ELF-1 (cell line): ENCODE measurements around the gene ZSCAN20.
A peak's percentile ranks its signal among the peaks of the same experiment; 100 is the strongest.

Source experiments
- DNase-seq: peaks from one replicate; pipeline ENCODE4 v3.0.0-alpha.2; 2016; ENCODE audit warnings: low read depth, low spot score

The ZSCAN20 gene

DNA sequence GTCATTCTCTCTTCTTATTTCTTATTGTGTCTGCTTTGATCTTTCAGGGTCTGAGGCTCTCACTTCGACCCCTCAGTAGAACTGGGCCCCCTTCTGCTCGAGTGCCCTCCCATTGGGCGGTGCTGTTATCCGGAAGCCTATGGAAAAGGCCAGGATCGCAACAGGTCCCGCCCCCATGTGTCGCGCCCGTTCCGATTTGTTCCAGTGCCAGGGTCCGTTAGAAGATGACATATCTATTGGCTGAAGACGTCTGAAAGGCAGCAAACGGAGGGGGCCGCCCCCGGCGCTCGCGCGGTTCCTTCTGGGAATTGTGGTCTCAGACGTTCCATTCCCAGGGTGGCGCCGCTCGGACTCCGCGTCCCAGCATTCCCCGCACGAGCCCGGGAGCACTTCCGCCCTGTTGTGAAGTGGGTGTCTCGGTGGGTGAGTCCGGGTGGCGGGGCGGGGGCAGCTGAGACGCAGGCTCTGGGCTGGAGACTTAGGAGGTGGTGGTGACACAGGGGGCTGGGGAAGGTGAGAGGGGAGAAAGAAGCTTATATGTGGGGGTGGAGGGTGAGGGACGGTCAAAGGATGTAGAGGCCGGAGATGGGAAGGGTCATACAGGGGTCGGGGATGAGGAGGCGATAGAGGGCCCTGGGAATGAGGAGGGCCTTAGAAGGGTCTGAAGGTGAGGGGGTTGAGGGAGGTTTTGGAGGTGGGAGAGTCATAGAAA, at the start of gene ZSCAN20:
TSS of gene ZSCAN20 (plus strand) at position 377 of the 712 bp plus-strand sequence. CDS start 6,644 bp downstream, outside the sequence.
- DNase-seq, result peak; percentile 99

DNA sequence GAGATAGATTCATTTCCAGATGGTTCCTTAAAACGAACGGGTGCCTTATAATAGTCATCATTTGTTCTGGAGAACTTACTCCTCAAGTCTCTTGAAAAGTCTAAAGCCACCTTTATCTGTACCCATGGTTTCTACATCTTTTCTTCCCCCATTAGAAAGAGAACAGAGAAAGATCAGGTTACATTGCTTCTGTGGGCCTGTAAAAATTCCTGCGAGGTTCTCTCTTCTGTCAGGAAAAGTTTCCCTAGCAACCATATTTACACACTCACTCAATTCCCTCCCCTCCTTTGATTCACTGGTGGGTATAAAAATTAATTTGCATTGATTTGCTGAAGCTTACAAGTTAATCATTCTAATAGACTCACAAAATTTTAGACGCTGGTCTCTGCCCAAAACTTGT, 48.2 kb upstream of the ZSCAN20 start:
- no peak for DNase-seq

DNA sequence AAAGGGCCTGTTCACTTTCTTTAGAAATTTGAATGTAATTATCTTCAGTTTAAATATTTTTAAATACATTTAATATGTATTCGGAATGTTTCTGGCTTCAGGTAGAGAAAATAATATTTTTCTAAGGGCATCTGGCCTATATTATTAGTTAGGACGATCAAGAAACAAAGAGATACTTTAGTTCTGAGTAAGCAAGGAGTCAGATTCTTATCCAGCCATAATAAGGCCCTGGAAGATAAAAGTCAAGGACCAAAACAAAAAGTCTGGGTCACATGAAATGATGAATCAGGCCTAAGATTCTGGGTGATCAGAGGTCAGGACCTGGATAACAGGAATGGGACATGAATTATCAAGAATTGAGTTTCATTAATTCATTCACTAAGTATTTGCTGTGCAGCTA, 47.8 kb upstream of the ZSCAN20 start:
- DNase-seq, result no peak

DNA sequence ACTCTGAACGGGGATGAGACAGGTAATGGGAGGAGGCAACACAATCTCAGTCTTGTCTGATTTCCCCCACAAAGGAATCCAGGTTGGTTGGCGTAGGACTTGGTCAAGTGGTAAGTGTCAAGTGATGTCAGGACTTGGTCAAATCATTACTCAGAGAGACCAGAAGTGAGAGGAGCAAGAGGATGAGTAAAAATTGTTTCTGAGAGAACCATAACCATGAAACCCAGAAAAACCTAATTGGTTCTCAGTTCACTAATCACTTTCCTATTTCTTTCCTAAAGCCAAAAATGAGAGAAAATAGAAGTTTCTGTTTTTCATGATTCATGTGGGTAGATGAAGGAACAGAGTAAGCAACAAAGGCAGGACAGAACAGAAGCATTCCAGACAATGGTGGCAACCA, 46.5 kb upstream of the ZSCAN20 start:
- DNase-seq, result no peak

DNA sequence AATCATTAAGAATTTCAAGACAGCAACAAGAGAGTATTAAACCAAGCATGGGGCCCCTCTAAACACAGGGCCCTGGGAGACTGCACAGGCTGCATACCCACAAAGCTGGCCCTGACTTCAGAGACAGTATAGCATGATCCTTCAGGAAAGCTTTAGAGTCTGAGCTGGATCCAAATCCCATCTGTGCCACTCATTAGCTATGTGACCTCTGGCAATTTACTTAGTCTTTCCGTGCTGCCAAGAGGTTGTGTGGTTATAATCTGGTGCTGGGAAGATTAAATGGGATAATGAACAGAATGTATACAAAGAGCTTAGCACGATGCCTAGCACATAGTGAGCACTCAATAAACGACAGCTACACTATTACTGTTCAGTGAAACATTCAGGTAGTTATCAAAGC, 45.5 kb upstream of the ZSCAN20 start:
- no peak for DNase-seq

DNA sequence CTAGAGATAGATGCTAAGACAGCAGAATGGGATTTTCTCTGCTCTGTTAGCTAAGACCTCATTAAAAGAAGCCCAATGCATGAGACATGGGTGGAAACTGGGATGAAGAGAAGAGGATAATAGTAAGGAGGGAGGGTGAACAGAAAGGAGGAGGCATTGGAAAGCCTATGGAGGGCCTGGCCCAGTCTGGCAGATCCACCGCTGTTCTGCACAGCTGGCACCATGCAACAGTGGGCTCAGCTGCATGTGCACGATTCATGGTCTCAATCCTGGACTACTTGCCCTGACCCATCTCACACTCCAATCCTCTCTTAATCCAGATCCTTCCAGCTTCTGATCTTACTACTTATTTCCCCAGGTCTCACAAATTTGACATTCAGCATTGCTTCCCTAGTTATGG, 43.8 kb upstream of the ZSCAN20 start:
- DNase-seq, result no peak

DNA sequence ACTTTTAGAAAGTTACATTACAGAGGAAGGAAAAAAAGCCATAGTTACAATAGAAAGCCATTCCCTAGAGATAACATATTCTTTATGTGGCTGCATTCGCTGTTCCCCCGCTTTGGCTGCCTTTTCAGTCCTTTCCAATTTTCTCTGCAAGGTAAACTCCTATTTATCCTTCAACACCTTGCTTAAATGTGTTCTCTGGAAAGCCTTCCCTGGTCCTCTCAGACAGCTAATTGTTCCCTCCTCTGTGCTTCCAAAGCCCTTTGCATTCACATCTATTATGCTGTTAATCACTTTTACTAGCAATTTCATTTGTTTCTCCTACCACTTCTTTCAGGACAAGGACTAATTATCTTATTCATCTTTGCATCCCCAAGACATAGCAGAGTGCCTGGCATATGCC, 43.1 kb upstream of the ZSCAN20 start:
- no peak for DNase-seq

DNA sequence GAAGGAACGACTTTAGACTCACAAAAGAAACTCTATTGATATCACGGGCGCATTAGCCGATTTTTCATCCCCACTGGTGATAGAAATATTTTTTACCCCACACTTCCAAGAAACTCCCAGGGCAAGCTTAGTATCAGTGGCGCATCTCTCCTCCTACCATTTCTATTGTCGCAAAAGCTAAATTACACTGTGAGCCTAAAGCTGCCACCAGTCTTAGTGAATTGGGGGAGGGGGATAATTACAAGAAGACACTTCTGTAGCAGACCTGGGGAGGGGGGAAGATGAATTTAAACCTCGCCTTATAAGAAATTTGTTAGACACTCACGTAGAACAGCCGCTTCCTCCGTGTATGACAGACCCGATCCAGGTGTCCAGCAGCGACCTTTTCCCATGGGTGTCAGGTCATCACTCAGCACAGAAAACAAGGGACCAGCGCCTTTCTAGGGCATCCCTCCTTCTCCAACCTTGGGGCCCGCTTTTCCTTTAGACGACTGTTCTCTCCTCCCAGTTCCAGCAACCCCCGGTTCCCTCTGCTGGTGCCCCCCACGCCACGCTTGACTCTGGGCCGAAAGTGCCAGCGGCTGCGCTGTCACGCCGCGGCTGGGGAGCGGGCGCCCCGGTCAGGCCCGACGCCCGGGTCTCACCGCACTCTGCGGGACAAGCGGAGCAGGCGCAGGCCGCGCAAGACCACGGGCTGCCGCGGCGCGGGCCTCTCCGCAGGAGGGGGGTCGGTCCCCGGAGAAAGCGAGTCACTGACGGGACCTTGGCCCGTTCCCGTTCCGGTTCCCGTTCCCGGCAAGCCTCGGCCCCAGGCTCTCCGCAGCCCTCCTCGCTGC, 42.4 kb upstream of the ZSCAN20 start:
- DNase-seq, result peak; percentile 23

DNA sequence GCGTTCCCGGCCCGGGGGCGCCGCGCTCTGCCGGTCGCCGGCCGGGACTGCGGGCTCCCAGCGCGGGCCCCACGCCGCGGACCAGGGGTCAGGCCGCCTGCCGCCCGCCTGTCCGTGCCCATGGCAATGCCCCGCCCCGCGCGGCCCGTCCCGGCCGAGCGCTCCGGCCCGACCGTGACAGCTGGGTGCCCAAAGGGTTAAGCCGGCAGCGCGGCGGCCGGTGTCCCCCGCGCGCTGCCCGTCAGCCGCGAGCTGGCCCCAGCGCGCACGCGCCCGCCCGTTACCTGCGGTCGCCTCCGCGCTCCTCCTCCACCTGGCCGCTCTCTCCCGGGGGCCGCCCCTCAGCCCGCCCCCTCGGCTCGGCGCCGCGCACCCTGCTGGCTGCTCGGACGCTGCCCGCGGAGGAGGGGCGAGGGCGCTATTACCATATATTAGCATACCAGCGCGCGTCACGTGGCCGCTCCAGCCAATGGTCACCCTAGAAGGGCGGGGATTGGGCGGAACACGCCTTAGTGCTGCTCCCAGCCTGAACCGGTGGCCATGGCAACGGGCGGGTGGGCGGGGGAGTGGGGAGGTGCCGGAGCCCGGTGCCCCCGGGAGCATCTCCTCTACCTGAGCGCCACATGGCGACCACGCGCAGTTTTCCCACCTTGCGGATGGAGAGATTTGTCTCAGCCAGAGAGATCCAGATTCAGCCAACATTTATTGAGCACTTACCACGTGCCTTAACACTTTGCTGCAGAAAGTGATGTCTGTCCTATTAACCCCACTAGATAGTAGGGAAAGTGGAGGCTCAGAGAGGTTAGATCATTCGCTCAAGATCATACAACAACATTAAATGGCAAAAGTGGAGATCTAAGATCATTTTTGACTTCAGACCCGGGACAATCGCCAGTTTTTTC, 41.5 kb upstream of the ZSCAN20 start, which contains the start of gene PHC2:
TSS of gene PHC2 (minus strand) at position 404 of the 902 bp plus-strand sequence. CDS start 55,556 bp downstream, outside the sequence.
- DNase-seq, result peak; percentile 99

DNA sequence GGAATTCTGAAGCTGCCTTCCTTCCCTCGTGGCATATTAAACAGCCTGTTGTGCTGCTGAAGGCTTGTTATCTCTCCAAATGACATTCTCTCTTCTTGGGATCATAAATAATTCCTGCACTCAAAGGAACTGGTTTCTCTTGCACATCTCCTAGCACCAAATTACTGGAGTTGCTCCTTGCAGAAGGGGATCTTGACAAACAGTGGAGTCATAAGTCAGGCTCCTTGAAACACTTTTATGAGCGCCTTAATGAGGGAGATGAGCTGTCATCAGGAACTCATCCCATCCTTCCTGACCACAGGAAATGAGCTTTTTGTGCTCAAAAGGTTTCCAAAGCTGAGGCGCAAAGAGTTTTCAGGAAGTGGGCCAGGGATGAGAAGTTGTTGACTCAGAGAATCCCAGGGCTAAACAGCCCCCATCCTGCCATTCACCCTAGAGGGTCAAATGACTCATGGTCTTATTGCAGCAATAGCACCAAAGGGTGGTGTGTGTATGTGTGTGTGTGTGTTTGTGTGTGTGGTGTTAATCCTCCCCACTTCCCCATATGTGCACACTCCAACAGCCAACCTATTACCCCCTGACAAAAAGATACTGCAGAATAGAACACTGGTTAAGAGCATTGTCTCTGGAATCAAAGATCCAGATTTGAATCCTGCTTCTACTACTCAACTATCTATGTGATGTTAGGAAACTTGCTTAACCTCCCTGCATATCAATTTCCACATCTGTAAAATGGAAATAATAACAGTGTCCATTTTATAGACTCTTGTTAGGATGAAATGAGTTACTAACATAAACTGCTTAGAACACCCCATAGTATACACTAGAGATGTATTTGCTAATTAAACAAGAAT, 38.7 kb upstream of the ZSCAN20 start:
- peak; percentile 72 for DNase-seq

DNA sequence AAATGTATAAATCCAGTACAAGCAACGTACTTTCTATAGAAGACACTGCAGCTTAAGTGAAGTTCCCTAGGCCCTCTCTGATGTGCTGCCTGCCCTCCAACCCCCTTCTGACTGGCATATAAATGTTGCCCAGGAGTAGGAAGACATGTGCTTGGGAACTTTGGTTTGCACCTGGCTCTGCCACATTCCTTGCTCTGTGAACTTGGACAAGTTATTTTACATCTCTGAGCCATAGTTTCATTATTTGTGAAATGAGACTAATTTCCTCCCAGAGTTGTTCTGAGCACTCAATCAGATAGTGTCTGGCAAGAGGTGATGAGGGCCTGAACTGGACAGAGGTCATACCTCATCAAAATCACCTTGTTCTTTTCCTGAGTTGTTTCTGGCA, 38.1 kb upstream of the ZSCAN20 start:
- DNase-seq, result no peak

DNA sequence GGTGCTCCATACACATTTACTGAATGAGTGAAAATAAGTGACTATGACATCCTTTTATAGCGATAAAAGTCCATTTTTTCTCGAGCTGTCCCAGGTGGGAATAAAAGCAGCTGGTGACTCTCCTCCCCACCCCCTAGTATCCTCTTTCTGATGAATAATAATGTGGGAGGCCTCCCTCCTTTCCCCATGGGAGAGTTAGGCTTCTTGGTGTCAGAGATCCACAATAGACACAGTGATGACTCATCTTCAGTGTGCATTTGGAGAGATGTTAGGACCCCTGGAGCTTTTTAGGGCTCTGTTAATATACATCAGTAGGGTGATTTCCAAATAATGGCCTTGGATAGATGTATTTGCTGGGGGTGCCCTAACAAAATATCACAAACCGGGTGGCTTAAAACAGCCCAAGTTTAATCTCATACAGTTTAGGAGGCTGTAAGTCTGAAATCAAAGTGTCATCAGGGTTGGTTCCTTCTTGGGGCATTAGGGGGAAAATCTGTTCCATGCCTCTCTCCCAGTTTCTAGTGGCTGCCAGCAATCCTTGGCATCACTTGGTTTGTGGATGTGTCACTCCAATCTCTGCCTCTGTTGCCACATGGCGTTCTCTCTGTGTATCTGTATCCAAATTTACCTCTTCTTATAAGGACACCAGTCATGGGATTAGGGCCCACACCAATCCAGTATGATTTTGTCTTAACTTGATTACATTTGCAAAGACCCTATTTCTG, 37.2 kb upstream of the ZSCAN20 start:
- no peak for DNase-seq

DNA sequence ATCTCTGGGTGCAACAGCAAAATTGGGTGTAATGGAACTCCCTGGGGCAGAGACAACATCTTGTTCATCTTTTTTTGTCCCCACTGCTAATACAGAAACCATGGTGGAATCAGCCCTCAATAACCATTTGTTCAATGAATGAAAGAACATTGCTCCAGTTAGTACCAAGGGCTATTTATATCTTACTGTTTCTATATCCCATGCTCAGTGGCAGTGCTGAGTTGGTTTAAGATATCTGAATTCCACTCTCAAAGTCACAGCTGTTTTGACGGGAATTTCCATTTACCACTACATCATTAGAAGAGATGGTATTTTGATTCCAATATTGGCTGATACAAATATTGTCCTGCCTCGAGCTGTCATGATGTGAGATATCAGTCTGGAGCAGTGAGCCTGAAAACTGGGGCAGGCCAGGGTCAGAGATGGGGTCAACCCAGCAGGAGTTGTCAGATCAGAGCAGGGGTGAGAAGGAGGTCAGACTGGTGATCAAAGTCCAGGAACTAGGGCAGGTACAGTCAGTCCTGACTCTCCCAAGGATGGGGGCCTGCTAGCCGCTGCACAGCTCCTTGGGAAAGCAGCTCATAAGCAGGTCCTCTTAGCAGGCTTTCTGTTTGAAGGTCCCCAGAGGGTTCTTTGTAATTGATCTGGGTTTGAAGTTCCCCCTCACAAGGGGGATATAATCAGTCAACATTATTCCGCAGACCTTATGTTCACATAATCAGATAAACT, 35.7 kb upstream of the ZSCAN20 start:
- no peak for DNase-seq

DNA sequence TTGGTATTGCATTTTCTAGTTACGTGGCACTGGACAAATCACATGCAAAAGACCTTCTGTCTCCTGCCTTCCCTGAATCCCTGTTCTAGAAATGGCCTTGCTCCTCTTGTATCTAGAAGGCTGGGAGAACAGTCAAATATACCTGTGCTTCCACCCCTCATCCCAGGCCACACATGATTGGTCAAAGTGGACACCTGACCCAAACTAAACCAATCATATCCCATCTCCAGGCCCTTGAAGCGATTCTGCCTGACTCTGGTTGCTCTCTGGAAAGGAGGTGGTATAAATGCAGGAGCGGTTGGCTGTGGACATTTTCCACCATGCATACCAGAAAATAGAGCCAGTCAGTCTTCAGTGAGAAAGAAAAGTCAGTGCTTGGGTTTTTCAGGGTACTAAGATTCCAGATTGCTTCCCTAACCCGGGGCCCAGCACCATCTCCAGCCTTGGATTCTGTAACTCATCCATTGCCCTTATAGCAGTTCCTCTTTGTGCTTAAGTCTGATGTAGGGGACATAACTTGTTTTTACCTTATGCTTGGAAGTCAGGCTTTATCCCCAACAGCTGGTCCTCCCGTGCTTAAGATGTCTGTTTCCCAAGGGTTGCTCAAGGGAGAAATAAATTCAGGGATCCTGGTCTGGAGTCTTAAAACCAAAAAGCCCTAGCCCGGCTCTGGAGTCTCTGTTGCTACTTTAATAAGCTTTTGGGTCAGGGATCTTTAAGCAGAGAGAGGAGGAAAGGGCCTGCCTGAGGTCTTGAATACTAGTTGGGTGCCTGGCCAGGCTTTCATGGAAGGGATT, 33.9 kb upstream of the ZSCAN20 start:
- no peak for DNase-seq

DNA sequence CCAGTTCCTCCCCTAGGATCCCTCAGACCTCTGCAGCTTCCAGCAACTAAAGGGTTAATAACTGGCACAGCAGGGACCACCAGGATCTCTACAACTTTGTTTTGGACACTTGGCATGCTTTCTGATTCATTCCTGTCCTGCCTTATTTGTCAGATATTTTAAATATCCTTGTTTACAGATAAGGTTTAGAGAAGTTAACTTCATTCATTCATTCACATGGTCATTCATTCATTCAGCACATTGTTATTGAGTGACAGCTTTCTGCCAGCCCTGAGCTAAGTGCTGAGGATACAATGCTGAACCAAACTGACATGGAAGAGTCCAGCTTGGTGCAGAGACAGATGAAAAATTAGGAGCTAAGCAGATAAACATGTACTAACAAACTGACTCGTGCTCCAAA, 32.8 kb upstream of the ZSCAN20 start:
- no peak for DNase-seq

DNA sequence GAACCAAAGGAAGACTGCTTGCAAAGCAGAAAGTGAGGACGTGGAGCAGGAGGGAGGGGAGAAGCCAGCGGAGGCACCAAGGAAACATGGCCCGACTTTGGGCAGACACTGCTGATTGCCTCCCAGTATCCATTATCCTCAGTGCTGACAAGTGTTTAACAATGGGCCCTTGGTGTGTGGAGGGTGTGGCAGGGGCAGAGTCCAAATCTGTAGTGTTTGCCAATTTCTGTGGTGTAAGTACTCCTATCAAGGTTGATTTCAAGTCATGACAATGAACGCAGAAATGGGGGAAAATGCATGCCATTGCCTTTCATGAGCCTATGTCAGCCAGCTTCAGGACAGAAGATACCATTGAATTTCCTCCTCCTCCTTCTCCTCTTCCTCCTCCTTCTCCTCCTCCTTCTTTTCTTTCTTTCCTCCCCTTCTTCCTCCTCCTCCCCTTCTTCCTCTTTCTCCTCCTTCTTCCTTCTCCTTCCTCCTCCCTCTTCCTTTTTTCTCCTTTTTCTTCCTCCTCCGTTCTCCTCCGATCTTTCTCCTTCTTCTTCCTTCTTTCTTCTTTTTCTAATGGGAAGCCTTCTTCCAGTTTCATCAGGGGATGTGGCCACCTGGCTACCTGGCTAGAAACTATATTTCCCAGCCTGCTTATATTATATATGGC, 31.2 kb upstream of the ZSCAN20 start:
- DNase-seq, result no peak

DNA sequence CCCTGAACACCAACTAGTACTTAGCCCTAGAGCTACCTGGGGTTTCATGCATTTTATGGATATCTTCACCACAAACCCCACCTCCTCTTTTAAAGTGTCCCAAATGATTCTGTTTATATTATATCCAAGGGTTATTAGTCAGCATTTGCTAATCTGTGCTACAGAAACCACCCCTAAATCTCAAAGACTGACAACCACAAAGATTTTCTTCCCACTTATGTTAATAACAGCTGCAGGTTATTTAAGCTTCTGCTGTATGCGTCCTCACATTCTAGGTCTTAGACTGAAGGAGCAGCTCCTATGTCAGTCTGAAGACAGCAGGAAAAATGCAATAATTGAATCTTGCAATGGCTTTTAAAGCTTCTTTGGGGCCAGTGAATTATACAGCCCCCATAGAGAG, 30.3 kb upstream of the ZSCAN20 start:
- no peak for DNase-seq

DNA sequence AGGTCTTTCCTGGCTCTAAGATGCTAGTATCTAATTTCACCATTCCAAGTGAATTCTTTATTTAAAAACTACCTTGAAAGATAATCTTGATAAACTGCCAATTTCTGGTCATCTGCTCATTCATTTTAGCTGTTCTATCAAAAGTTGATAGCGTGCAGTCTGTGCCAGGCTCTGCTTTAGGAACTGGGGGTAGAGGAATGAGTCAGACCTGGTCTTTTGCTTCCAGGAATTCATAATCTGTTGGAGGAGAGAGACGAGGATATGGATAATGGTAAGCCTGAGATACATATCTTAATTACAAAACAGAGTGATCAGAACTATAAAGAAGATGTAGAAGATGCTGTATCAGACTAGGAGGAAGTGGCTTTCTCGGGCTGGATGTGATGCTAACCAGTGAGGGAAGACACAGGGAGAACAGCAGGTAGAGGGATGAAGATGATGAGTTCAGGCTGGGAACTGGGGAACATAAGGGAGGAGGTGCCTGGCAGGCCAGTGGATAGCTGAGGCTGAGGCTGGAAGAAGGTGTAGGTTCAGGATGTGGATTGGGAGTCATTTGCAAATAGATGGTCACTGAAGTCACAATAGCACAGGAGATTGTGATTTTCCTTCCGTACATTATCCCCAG, 29.3 kb upstream of the ZSCAN20 start:
- DNase-seq, result no peak
